Endothelial cell of umbilical vein (primary cell): ENCODE measurements around the gene ITGAX.

Experiments
- CTCF ChIP-seq, 2 donors: IDR thresholded peaks; 1 replicate in 1 of 2; 2 replicates in 1 of 2; pipeline ENCODE4 v1.5.1; 2011; ENCODE audit warnings: low read length in 2 of 2, mild to moderate bottlenecking in 2 of 2, moderate library complexity in 2 of 2, control low read depth in 1 of 2, inconsistent platforms in 1 of 2, low read depth in 1 of 2; ENCODE audit not compliant: insufficient read depth in 1 of 2; ENCODE audit errors: extremely low read depth in 1 of 2
- EZH2 ChIP-seq: IDR thresholded peaks from 2 replicates; pipeline ENCODE4 v1.6.1; 2012; ENCODE audit warnings: borderline replicate concordance, low read depth, mild to moderate bottlenecking, moderate library complexity, low read length, inconsistent platforms; ENCODE audit not compliant: severe bottlenecking
- JUN ChIP-seq: IDR thresholded peaks from 2 replicates; pipeline ENCODE4 v1.6.1; 2011; ENCODE audit warnings: borderline replicate concordance, low read depth; ENCODE audit not compliant: insufficient read length, insufficient read depth
- MAX ChIP-seq: IDR thresholded peaks from 2 replicates; pipeline ENCODE4 v1.6.1; 2011; ENCODE audit not compliant: insufficient read depth, insufficient read length
- MYC ChIP-seq: IDR thresholded peaks from one replicate; pipeline ENCODE4 v1.6.1; 2011; ENCODE audit warnings: mild to moderate bottlenecking, low read depth, low read length
- POLR2A ChIP-seq: IDR thresholded peaks from 2 replicates; pipeline ENCODE4 v1.6.1; 2012; ENCODE audit warnings: low read depth, mild to moderate bottlenecking, control low read depth, low read length
- POLR2AphosphoS5 ChIP-seq: IDR thresholded peaks from 2 replicates; pipeline ENCODE4 v1.6.1; 2012; ENCODE audit warnings: low read depth, mild to moderate bottlenecking, control low read depth, low read length, moderate library complexity; ENCODE audit not compliant: insufficient read depth

- no peak for TF ChIP-seq CTCF (IDR thresholded peaks at IDR 0.05; ENCODE audit: extremely low read depth in 1 of 2, insufficient read depth in 1 of 2, low read depth in 1 of 2, low read length in 2 of 2)
- TF ChIP-seq EZH2, result no peak
- no peak for TF ChIP-seq POLR2AphosphoS5
- TF ChIP-seq POLR2A, result no peak
- TF ChIP-seq MAX, result no peak
- TF ChIP-seq JUN, result no peak
- TF ChIP-seq MYC, result no peak
Observed at GRCh38 chr16:31413381-31413780, 58.4 kb downstream of the ITGAX start.
